Measurements from ENCODE around the gene HACD3.

DNA sequence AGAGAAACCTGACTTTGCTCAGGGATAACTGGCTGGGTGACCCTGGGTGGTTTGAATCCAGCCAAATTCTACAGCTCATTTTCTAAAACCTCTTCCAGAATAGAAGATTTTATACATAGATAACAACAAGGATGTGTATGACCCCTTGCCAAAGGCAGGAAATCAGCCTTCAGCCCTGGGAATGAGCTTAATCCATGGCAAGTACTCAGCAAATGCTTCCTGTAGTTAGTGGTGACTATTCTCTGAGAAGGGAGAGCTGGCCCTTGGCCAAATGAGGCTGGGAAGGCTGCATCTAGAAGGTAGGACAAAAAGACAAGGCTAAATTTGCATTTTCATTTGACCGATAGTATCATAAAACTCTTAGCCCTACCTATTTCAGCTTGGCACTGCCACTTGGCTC lies 4.6 kb upstream of the HACD3 start:
- TF ChIP-seq, protein P1, sequence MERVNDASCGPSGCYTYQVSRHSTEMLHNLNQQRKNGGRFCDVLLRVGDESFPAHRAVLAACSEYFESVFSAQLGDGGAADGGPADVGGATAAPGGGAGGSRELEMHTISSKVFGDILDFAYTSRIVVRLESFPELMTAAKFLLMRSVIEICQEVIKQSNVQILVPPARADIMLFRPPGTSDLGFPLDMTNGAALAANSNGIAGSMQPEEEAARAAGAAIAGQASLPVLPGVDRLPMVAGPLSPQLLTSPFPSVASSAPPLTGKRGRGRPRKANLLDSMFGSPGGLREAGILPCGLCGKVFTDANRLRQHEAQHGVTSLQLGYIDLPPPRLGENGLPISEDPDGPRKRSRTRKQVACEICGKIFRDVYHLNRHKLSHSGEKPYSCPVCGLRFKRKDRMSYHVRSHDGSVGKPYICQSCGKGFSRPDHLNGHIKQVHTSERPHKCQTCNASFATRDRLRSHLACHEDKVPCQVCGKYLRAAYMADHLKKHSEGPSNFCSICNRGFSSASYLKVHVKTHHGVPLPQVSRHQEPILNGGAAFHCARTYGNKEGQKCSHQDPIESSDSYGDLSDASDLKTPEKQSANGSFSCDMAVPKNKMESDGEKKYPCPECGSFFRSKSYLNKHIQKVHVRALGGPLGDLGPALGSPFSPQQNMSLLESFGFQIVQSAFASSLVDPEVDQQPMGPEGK (CRISPR knock-in tag; IDR thresholded peaks at IDR 0.05; ENCODE audit: borderline replicate concordance): no peak
- TF ChIP-seq ZFP30 (CRISPR knock-in tag; IDR thresholded peaks at IDR 0.05) (no peak), RARB (CRISPR knock-in tag; IDR thresholded peaks at IDR 0.05) (no peak), GLIS3 (CRISPR knock-in tag; IDR thresholded peaks at IDR 0.05) (no peak), ZFP3 (CRISPR knock-in tag; IDR thresholded peaks at IDR 0.05) (no peak), SNAI2 (CRISPR knock-in tag; IDR thresholded peaks at IDR 0.05) (no peak), ZNF8 (CRISPR knock-in tag; IDR thresholded peaks at IDR 0.05) (no peak), ISL1 (CRISPR knock-in tag; IDR thresholded peaks at IDR 0.05) (no peak), ZNF70 (CRISPR knock-in tag; IDR thresholded peaks at IDR 0.05) (no peak), ARNTL (CRISPR knock-in tag; IDR thresholded peaks at IDR 0.05; ENCODE audit: borderline replicate concordance, low read depth) (no peak)
- TF ChIP-seq, protein P2, sequence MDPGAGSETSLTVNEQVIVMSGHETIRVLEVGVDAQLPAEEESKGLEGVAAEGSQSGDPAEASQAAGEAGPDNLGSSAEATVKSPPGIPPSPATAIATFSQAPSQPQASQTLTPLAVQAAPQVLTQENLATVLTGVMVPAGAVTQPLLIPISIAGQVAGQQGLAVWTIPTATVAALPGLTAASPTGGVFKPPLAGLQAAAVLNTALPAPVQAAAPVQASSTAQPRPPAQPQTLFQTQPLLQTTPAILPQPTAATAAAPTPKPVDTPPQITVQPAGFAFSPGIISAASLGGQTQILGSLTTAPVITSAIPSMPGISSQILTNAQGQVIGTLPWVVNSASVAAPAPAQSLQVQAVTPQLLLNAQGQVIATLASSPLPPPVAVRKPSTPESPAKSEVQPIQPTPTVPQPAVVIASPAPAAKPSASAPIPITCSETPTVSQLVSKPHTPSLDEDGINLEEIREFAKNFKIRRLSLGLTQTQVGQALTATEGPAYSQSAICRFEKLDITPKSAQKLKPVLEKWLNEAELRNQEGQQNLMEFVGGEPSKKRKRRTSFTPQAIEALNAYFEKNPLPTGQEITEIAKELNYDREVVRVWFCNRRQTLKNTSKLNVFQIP (CRISPR knock-in tag; IDR thresholded peaks at IDR 0.05; ENCODE audit: borderline replicate concordance, low read depth): no peak
